ENCODE results near the gene SYNDIG1L.

GRCh38 chr14:74407801-74408154 lies 18.2 kb downstream of the SYNDIG1L start:
- TF ChIP-seq, protein P1, sequence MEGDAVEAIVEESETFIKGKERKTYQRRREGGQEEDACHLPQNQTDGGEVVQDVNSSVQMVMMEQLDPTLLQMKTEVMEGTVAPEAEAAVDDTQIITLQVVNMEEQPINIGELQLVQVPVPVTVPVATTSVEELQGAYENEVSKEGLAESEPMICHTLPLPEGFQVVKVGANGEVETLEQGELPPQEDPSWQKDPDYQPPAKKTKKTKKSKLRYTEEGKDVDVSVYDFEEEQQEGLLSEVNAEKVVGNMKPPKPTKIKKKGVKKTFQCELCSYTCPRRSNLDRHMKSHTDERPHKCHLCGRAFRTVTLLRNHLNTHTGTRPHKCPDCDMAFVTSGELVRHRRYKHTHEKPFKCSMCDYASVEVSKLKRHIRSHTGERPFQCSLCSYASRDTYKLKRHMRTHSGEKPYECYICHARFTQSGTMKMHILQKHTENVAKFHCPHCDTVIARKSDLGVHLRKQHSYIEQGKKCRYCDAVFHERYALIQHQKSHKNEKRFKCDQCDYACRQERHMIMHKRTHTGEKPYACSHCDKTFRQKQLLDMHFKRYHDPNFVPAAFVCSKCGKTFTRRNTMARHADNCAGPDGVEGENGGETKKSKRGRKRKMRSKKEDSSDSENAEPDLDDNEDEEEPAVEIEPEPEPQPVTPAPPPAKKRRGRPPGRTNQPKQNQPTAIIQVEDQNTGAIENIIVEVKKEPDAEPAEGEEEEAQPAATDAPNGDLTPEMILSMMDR (IDR thresholded peaks at IDR 0.05; ENCODE audit: low read depth, low read length): no peak
- TF ChIP-seq, protein P2, sequence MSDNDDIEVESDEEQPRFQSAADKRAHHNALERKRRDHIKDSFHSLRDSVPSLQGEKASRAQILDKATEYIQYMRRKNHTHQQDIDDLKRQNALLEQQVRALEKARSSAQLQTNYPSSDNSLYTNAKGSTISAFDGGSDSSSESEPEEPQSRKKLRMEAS (IDR thresholded peaks at IDR 0.05; ENCODE audit: low read depth, low read length): no peak

Measured in NB4 (cell line).